Dermis microvascular lymphatic vessel endothelial cell (primary cell): ENCODE measurements around the gene P2RY13. TPM values are rescaled to one million over a fixed set of nuclear protein-coding genes. Genes with fewer than 3 reads are reported as not detected.
A peak's percentile ranks its signal among the peaks of the same experiment; 100 is the strongest.

ENCODE experiments used
- DNase-seq, 2 donors: peaks; one replicate each; pipeline versions ENCODE4 v3.0.0 to v3.0.0-alpha.2; 2010; ENCODE audit warnings: low read depth in 2 of 2
- total RNA-seq: library from RNA; depleted of rRNA; stranded (reverse); fragments of >200 nt; gene quantifications from 2 replicates; pipeline ENCODE4 v1.2.1, GENCODE V29; 2014

Gene P2RY13
- total RNA-seq, 1 donor from 2014 or later = not detected

- no peak for DNase-seq
These were observed 33.1 kb downstream of the P2RY13 start for GRCh38 chr3:151296226-151296625.

GRCh38 chr3:151293127-151293526 is 36.2 kb downstream of the P2RY13 start:
- DNase-seq = no peak

GRCh38 chr3:151290673-151291072 is 38.7 kb downstream of the P2RY13 start:
- no peak for DNase-seq

- no peak for DNase-seq
These were observed 39.9 kb downstream of the P2RY13 start for GRCh38 chr3:151289445-151289844.

GRCh38 chr3:151285940-151286339 is 43.4 kb downstream of the P2RY13 start:
- no peak for DNase-seq

- DNase-seq = peak in 1 of 2 donors; percentile 17
These were observed 45.4 kb downstream of the P2RY13 start for GRCh38 chr3:151283907-151284461.

- DNase-seq = no peak
These were observed 46.0 kb downstream of the P2RY13 start for GRCh38 chr3:151283387-151283786.

- peak; percentile 23 to 59 for DNase-seq
These were observed 46.4 kb downstream of the P2RY13 start for GRCh38 chr3:151282921-151283320.

- no peak for DNase-seq
These were observed 47.6 kb downstream of the P2RY13 start for GRCh38 chr3:151281671-151282324.

- no peak for DNase-seq
These were observed 51.1 kb downstream of the P2RY13 start, which contains the start of gene P2RY14 for GRCh38 chr3:151278230-151278629. Gene P2RY14 (minus strand): TSS chr3:151278542. CDS start chr3:151214316, 64,226 bp downstream.

GRCh38 chr3:151276687-151277042 is 52.7 kb downstream of the P2RY13 start:
- no peak for DNase-seq

Other genes with a start within 250 kb of the P2RY13 start
- gene MED12L, start 243.9 kb downstream of the P2RY13 start, total RNA-seq = 0.13 TPM in 2 replicates
- gene GPR171, start 126.3 kb downstream of the P2RY13 start, total RNA-seq = not detected in 2 replicates
- gene P2RY14, start 51.0 kb downstream of the P2RY13 start, total RNA-seq = not detected in 2 replicates
- gene GPR87, start 12.7 kb downstream of the P2RY13 start, total RNA-seq = under 0.01 TPM in 1 of 2 replicates, not detected in the other
- gene P2RY12, start 55.2 kb upstream of the P2RY13 start, total RNA-seq = not detected in 2 replicates
- gene IGSF10, start 131.5 kb upstream of the P2RY13 start, total RNA-seq = under 0.01 TPM in 1 of 2 replicates, not detected in the other